GF-D8 (cell line): ENCODE measurements around the gene JUND.

Experiments used
- DNase-seq: peaks from one replicate; lab custom pipeline; 2025; lab: John Stamatoyannopoulos, UW

JUND gene

DNA sequence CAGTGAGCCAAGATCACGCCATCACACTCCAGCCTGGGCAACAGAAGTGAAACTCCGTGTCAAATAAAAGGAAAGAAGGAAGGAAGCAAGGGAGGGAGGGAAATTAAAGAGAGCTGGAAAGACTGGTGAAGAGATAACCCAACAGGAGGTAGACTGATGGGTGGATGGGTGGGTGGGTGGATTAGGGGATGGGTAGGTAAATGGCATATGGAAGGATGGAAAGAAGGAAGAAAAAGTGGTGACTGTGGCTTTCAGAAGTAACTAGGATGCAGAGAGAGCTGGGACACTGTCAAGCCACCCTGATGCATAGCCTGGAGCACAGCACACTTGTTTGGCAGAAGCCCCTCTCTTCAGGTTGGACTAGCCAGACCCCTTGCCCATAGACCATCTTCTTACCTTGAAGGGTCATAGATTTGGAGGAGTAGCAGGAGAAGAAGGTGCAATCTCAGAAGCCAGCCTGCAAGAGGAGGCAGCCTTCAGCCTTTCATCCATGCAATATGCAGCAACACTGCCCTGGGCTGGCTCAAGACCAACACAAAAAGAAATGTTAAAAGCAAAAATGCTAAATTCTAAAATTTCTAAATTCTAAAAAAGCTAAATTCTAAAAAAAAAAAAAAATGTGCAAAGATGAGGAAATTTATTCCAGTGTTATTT, 12.2 kb downstream of the JUND start:
- no peak for DNase-seq

GRCh38 chr19:18266771-18267686, 14.4 kb downstream of the JUND start:
- no peak for DNase-seq

DNA sequence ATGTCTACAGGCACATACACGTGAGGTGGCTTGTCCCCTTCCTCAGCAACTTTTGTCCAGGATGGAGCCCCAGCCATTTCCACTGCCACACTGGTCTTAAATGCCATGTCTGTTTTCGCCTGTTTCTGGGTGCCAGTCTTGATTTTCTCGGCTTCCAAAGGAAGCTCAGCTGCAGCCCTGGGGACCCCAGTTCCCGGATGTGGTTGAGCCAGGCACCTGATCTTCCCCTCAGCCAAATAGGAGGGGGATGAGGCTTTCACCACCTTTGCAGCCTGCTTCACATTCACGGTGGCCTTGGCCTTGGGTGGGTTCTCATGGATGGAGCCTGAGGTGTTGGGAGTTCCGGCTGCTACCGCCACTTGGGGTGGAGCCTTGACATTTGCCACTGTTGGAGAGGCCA, 15.8 kb downstream of the JUND start:
- no peak for DNase-seq

DNA sequence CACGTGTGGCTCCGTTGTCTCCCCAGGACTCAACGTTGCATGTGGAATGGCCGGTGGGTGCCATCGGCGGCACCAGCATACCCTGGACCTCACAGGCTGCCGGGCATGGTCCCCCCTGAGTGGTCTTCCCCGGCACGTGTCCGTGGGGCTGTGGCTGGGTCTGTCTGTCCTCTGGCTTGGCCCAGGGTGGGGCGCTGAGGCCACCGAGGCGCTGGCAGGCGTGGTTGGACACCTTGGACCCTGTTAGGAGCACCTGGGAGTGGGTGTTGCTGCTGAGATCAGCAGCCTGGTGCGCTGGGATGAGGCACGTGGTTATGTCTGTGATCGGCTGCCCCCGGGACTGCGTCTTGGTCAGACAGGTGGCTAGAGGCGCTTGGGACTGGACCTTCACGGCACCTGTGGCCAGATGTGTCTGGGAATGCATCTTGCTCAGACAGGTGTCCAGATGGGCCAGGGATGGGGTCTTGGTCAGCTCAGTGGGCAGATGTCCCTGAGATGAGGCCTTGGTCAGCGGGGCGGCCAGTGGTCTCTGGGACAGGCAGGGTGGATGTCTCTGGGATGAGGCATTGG, 16.4 kb downstream of the JUND start:
- no peak for DNase-seq

DNA sequence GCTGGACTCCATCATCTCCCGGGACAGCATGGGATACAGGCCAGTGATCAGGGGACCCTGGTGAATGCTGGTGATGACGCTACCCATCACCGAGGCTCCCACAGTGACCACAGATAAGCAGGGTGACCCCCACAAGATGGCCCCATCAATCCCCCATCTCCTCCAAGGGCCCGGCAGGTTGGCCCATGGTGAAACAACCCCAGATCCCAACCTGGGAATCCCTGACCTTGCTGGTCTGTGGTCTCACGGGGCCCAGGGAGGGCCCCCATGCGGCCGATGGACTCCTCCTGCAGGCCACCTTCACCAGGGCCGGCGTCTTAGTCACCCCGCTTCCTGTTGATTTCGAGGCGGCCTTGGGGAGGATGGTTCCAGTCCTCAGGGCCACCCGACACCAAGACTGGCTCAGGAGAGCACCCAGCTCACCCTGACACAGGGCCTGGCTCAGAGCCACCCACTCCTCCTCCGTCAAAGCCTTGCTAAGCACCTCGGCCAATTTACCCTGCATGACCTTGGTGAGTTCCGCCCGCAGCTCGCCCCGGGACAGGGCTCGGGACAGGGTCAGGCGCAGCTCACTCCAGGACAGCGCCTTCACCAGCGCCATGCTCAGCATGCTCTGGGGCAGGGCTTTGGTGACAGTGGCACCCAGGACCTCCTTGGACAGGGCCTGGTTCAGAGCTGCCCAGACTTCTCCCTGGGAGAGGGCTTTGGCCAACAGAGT, 17.1 kb downstream of the JUND start:
- no peak for DNase-seq

- DNase-seq: no peak
These were observed 17.9 kb downstream of the JUND start for GRCh38 chr19:18263324-18264136.

DNA sequence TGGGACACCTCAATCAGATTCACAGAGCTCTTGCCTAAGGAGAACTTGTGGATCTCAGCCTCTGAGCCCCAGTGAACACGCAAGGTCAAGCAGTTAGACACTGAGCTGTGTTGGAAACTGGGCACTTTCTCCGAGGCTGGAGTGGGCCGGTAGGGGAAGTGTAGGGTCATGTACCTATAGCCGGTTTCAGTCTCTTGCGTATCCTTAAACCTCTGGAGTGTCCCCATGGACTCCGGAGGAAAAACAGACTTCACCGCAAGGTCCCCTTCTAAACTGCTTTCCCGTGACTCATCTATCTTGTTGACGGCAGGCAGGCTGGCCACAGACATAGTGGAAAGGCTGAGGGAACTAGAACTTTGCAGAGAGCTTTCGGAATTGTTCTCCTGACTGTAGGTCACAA, 18.5 kb downstream of the JUND start:
- no peak for DNase-seq

GRCh38 chr19:18262144-18262543, 19.3 kb downstream of the JUND start:
- DNase-seq: no peak

DNA sequence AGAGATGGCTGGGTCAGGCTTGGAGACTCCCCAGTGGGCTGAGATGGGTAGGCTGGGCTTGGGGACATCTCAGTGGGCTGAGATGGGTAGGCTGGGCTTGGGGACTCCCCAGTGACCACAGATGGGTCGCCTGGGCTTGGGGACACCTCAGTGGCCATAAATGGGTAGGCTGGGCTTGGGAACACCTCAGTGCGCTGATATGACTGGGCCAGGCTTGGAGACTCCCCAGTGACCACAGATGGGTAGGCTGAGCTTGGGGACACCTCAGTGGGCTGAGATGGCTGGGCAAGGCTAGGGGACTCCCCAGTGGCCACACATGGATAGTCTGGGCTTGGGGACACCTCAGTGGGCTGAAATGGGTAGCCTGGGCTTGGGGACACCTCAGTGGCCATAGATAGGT, 19.9 kb downstream of the JUND start:
- no peak for DNase-seq

- no peak for DNase-seq
These were observed 21.5 kb downstream of the JUND start for GRCh38 chr19:18259893-18260292.

GRCh38 chr19:18257503-18258470, 23.6 kb downstream of the JUND start:
- DNase-seq: no peak

- no peak for DNase-seq
These were observed 26.6 kb downstream of the JUND start for GRCh38 chr19:18254546-18255503.

- no peak for DNase-seq
These were observed 27.7 kb downstream of the JUND start for GRCh38 chr19:18253716-18254115.

DNA sequence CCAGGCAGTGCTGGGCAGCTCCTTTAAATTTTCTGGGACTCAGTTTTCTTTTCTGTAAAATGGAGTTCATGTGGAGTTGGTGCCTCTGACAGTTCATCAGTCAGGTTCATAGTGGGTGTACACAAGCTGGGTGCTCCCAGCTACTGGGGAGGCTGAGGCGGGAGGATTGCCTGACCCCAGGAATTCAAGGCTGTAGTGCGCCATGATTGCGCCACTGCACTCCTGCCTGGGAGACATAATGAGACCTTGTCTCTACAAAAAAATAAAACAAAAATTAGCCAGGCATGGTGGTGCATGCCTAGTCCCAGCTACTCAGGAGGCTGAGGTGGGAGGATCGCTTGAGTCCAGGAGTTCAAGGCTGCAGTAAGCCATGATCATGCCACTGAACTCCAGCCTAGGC, 28.3 kb downstream of the JUND start:
- no peak for DNase-seq

GRCh38 chr19:18252370-18252717, 29.1 kb downstream of the JUND start:
- DNase-seq: no peak

- DNase-seq: peak; percentile 13
These were observed 29.6 kb downstream of the JUND start for GRCh38 chr19:18251587-18252369.

GRCh38 chr19:18249834-18250233, 31.6 kb downstream of the JUND start:
- DNase-seq: no peak

DNA sequence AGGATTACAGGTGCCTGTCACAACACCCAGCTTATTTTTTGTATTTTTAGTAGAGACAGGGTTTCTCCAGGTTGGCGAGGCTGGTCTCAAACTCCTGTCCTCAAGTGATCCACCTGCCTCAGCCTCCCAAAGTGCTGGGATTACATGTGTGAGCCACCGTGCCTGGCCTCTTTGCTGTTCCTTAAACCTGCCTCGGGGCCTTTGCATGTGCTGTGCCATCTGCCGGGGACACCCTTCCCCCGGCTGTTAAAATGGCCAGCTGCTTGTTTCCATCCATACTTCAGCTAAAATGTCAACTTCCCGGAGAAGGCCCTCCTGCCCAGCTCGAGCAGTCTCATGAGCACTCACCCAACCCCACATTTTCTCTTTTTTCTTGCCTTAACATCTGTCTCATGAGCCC, 36.1 kb downstream of the JUND start:
- DNase-seq: no peak

- no peak for DNase-seq
These were observed 42.1 kb downstream of the JUND start for GRCh38 chr19:18239303-18239702.
